K562 (cell line): Measurements from ENCODE around the gene ARL8A. TPM values are rescaled to one million over a fixed set of nuclear protein-coding genes. Genes with fewer than 3 reads are reported as not detected.
A peak's percentile ranks its signal among the peaks of the same experiment; 100 is the strongest.

Experiments
- CBFB ChIP-seq: sonication (generic); formaldehyde crosslinking; IDR thresholded peaks from 2 replicates; pipeline ENCODE4 v1.4.0; 2020; ENCODE audit warnings: mild to moderate bottlenecking, missing genetic modification reagents
- CHD1 ChIP-seq: fragments of 200-600 bp; sonication (generic); IDR thresholded peaks from one replicate; pipeline ENCODE4 v1.6.1; 2012; ENCODE audit warnings: mild to moderate bottlenecking, moderate library complexity, low read length, inconsistent platforms
- DNMT1 ChIP-seq: fragments of 450-650 bp; IDR thresholded peaks from 2 replicates; pipeline ENCODE4 v1.6.1; 2016; ENCODE audit warnings: antibody characterized with exemption, mild to moderate bottlenecking
- FOXK2 ChIP-seq, 2 experiments: fragments of 450-650 bp; IDR thresholded peaks in 1 of 2; conservative IDR thresholded peaks in 1 of 2; 2 replicates each; pipeline ENCODE4 v1.6.1; 2016; ENCODE audit warnings: low read depth in 2 of 2, mild to moderate bottlenecking in 1 of 2
- HDAC1 ChIP-seq, 2 experiments: fragments of 450-650 bp; IDR thresholded peaks; 2 replicates each; pipeline ENCODE4 v1.6.1; 2016 to 2017; ENCODE audit warnings: inconsistent platforms in 1 of 2, mild to moderate bottlenecking in 1 of 2, moderate library complexity in 1 of 2
- JUNB ChIP-seq: fragments of 450-650 bp; formaldehyde crosslinking; conservative IDR thresholded peaks from 2 replicates; pipeline ENCODE4 v1.4.0; 2020; ENCODE audit warnings: mild to moderate bottlenecking
- MEIS2 ChIP-seq: fragments of 450-650 bp; IDR thresholded peaks from 2 replicates; pipeline ENCODE4 v1.6.1; 2014; ENCODE audit warnings: mild to moderate bottlenecking; ENCODE audit not compliant: partially characterized antibody
- MTA3 ChIP-seq: fragments of 450-650 bp; formaldehyde crosslinking; IDR thresholded peaks from 2 replicates; pipeline ENCODE4 v1.6.1; 2017; ENCODE audit warnings: mild to moderate bottlenecking, borderline replicate concordance
- PTRF ChIP-seq: fragments of 450-650 bp; IDR thresholded peaks from 2 replicates; pipeline ENCODE4 v1.6.1; 2016; ENCODE audit warnings: mild to moderate bottlenecking, missing genetic modification characterization, missing compliant biosample characterization
- RBBP5 ChIP-seq: fragments of 200-600 bp; sonication (generic); IDR thresholded peaks from 2 replicates; pipeline ENCODE4 v1.6.1; 2012; ENCODE audit warnings: borderline replicate concordance, mild to moderate bottlenecking, low read length, control low read depth, inconsistent platforms; ENCODE audit not compliant: insufficient read depth, poor library complexity, severe bottlenecking
- TAL1 ChIP-seq: fragments of 450-650 bp; IDR thresholded peaks from 2 replicates; pipeline ENCODE4 v1.6.1; 2016; ENCODE audit warnings: mild to moderate bottlenecking
- TCF7L2 ChIP-seq: fragments of 150-350 bp; IDR thresholded peaks from 2 replicates; pipeline ENCODE4 v1.6.1; 2016; ENCODE audit warnings: low read depth, mild to moderate bottlenecking, low read length, moderate library complexity
- polyA plus RNA-seq, 8 experiments: library from polyadenylated mRNA; depleted of rRNA in 4 of 8; stranded (reverse) in 5 of 8; unstranded in 3 of 8; fragments of >200 nt; fragmentation: Nextera tagmentation in 2 of 8; fragmentation: Illumina TruSeq in 1 of 8; extraction: Ambion mirVana in 2 of 8; extraction: Trizol in 1 of 8; gene quantifications; 2 replicates each; pipeline versions ENCODE4 v1.2.1 to v1.2.3, GENCODE V29; 2011 to 2014; ENCODE audit warnings: inconsistent platforms in 1 of 8, missing spikeins in 1 of 8
- total RNA-seq, 7 experiments: library from RNA; depleted of rRNA in 6 of 7; stranded (reverse); fragments of >200 nt in 6 of 7; fragmentation: Illumina TruSeq in 2 of 7; extraction: Trizol in 2 of 7; gene quantifications; 2 replicates each; pipeline versions ENCODE4 v1.2.1 to v1.2.3, GENCODE V29; 2011 to 2021; ENCODE audit warnings: low replicate concordance in 1 of 7
- TF ChIP-seq, protein P1 (sequence below), 2 experiments: fragments of 450-650 bp in 1 of 2; sonication (generic) in 1 of 2; formaldehyde crosslinking in 1 of 2; IDR thresholded peaks in 1 of 2; conservative IDR thresholded peaks in 1 of 2; 2 replicates each; pipeline versions ENCODE4 v1.6.1 to v1.8.1; 2016 to 2023; ENCODE audit warnings: mild to moderate bottlenecking in 2 of 2, moderate library complexity in 2 of 2, inconsistent platforms in 1 of 2, missing genetic modification reagents in 1 of 2
- TF ChIP-seq, protein P2 (sequence below): sonication (generic); formaldehyde crosslinking; IDR thresholded peaks from 2 replicates; pipeline ENCODE4 v1.8.0; 2022; ENCODE audit warnings: mild to moderate bottlenecking, missing genetic modification reagents, borderline replicate concordance
- TF ChIP-seq, protein P3 (sequence below): fragments of 450-650 bp; formaldehyde crosslinking; IDR thresholded peaks from 2 replicates; pipeline ENCODE4 v1.4.0; 2020; ENCODE audit warnings: mild to moderate bottlenecking
- TF ChIP-seq, protein P4 (sequence below): fragments of 250-450 bp; sonication (Bioruptor Pico); IDR thresholded peaks from 2 replicates; pipeline ENCODE4 v1.4.0; 2020; ENCODE audit warnings: mild to moderate bottlenecking
- TF ChIP-seq, protein P5 (sequence below): fragments of 250-450 bp; sonication (Bioruptor Pico); IDR thresholded peaks from 2 replicates; pipeline ENCODE4 v1.4.0; 2020; ENCODE audit warnings: borderline replicate concordance
- TF ChIP-seq, protein P6 (sequence below): fragments of 450-650 bp; conservative IDR thresholded peaks from 2 replicates; pipeline ENCODE4 v1.6.1; 2016; ENCODE audit warnings: missing genetic modification characterization, low read depth, mild to moderate bottlenecking, missing compliant biosample characterization, moderate library complexity

The ARL8A gene
- total and polyA plus RNA-seq, 9 of the 15 experiments (the other 6 are each of a cell fraction or from before 2014, with no cell fraction given), result 0.17 to 27.3 (median 15.6) TPM

DNA sequence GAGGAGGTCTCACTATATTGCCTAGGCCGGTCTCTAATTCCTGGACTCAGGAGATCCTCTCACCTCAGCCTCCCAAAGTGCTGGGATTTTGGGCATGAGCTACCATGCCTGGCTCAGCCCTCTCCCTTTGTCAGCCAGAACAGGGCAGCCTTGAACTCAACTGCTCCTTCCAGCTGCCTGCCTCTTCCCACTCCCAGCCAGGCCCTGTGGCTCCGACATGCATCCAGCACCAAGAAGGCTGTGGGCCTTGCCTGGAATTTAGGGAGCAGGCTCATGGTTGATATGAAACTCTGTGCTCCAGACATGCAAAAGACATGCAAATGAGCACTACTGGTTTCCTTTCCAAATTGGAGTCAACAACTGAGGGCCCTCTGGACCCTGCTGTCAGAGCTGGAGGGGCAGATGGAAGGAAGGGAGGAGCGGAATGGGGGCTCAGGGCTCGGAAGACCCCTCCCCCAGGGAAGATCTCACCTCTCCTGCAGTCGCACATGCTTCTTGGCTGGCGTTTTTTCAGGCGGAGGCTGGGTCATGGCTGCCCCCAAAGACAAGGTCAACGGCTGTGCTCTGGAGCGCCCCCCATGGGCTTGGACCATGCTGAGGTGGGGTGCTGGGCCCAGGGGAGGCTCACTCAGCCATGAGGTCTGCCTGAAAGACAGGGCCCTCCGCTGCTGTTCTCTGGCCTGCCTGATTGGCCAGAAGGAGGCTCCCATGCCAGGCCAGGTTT, 14.4 kb upstream of the ARL8A start (continued):
- TF ChIP-seq MEIS2 (no peak), TAL1 (no peak), PTRF (tag) (no peak), HDAC1 (IDR thresholded peaks at IDR 0.05) (no peak), DNMT1 (no peak), TCF7L2 (no peak), RBBP5 (no peak), CBFB (CRISPR knock-in tag) (peak; percentile 7; the same call in 1 of the 2 replicates), FOXK2 (conservative IDR thresholded peaks at IDR 0.05 in 1 of 2, IDR thresholded peaks at IDR 0.05 in 1 of 2; ENCODE audit: low read depth in 2 of 2) (no peak), CHD1 (no peak), MTA3 (peak; percentile 73; the same call in 1 of the 2 replicates), JUNB (CRISPR knock-in tag) (no peak)
- TF ChIP-seq, protein P1, sequence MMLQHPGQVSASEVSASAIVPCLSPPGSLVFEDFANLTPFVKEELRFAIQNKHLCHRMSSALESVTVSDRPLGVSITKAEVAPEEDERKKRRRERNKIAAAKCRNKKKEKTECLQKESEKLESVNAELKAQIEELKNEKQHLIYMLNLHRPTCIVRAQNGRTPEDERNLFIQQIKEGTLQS (IDR thresholded peaks at IDR 0.05), result no peak
- TF ChIP-seq, protein P1 (CRISPR knock-in tag; conservative IDR thresholded peaks at IDR 0.05), result no peak
- TF ChIP-seq, protein P2, sequence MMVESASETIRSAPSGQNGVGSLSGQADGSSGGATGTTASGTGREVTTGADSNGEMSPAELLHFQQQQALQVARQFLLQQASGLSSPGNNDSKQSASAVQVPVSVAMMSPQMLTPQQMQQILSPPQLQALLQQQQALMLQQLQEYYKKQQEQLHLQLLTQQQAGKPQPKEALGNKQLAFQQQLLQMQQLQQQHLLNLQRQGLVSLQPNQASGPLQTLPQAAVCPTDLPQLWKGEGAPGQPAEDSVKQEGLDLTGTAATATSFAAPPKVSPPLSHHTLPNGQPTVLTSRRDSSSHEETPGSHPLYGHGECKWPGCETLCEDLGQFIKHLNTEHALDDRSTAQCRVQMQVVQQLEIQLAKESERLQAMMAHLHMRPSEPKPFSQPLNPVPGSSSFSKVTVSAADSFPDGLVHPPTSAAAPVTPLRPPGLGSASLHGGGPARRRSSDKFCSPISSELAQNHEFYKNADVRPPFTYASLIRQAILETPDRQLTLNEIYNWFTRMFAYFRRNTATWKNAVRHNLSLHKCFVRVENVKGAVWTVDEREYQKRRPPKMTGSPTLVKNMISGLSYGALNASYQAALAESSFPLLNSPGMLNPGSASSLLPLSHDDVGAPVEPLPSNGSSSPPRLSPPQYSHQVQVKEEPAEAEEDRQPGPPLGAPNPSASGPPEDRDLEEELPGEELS (CRISPR knock-in tag), result 0 out of 2 replicates have a peak, but pooled peaks have one; percentile 68
- TF ChIP-seq, protein P3, sequence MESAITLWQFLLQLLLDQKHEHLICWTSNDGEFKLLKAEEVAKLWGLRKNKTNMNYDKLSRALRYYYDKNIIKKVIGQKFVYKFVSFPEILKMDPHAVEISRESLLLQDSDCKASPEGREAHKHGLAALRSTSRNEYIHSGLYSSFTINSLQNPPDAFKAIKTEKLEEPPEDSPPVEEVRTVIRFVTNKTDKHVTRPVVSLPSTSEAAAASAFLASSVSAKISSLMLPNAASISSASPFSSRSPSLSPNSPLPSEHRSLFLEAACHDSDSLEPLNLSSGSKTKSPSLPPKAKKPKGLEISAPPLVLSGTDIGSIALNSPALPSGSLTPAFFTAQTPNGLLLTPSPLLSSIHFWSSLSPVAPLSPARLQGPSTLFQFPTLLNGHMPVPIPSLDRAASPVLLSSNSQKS (CRISPR knock-in tag), result no peak
- TF ChIP-seq, protein P4, sequence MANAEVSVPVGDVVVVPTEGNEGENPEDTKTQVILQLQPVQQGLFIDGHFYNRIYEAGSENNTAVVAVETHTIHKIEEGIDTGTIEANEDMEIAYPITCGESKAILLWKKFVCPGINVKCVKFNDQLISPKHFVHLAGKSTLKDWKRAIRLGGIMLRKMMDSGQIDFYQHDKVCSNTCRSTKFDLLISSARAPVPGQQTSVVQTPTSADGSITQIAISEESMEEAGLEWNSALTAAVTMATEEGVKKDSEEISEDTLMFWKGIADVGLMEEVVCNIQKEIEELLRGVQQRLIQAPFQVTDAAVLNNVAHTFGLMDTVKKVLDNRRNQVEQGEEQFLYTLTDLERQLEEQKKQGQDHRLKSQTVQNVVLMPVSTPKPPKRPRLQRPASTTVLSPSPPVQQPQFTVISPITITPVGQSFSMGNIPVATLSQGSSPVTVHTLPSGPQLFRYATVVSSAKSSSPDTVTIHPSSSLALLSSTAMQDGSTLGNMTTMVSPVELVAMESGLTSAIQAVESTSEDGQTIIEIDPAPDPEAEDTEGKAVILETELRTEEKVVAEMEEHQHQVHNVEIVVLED, result no peak
- TF ChIP-seq, protein P5, sequence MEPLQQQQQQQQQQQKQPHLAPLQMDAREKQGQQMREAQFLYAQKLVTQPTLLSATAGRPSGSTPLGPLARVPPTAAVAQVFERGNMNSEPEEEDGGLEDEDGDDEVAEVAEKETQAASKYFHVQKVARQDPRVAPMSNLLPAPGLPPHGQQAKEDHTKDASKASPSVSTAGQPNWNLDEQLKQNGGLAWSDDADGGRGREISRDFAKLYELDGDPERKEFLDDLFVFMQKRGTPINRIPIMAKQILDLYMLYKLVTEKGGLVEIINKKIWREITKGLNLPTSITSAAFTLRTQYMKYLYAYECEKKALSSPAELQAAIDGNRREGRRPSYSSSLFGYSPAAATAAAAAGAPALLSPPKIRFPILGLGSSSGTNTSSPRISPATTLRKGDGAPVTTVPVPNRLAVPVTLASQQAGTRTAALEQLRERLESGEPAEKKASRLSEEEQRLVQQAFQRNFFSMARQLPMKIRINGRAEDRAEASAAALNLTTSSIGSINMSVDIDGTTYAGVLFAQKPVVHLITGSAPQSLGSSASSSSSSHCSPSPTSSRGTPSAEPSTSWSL, result no peak; the same call in 1 of the 2 replicates
- TF ChIP-seq, protein P6, sequence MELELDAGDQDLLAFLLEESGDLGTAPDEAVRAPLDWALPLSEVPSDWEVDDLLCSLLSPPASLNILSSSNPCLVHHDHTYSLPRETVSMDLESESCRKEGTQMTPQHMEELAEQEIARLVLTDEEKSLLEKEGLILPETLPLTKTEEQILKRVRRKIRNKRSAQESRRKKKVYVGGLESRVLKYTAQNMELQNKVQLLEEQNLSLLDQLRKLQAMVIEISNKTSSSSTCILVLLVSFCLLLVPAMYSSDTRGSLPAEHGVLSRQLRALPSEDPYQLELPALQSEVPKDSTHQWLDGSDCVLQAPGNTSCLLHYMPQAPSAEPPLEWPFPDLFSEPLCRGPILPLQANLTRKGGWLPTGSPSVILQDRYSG (tag), result 0 out of 2 replicates have a peak, but pooled peaks have one; percentile 38
